Occipital lobe (tissue), 2 donors: Measurements from ENCODE around the gene ONECUT2. TPM values are rescaled to one million over a fixed set of nuclear protein-coding genes. Genes with fewer than 3 reads are reported as not detected.

Experiments used
- DNase-seq: peaks from one replicate; lab custom pipeline; 2025; lab: John Stamatoyannopoulos, UW
- total RNA-seq: library from RNA; depleted of rRNA; stranded (reverse); fragments of >200 nt; gene quantifications from one replicate; pipeline ENCODE4 v1.2.3, GENCODE V29; 2014

ONECUT2 gene
- total RNA-seq, 1 donor from 2014 or later: 0.78 TPM

- no peak for DNase-seq
Measured at GRCh38 chr18:57431002-57431382, 4.2 kb upstream of the ONECUT2 start.

DNA sequence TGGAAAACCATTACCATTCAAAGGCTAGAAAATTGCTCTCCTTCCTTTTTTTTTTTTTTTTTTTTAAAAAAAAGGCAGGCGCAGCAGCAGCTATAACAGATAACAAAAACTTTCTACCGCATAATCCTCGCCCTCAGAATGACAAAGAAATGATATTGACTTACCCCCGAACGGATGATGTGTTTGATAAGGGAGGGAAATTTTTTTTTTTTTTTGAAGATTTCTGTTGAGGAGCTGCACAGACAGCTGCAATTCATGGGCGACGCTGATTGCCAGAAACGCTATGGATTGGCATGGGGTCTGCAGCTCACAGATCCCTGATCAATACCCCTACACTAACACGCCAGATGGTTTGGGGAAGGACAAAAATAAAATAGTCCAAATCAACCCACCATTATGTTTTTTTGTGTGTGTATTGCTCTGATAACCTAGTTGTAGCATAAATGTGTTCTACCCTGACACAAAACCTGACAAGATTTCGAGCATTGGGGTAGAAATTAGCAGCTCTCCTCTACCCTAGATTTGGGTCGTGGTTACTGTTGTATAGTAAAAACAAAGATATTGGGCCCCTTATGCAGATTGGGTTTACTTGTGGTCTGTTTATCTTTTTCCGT lies 3.6 kb upstream of the ONECUT2 start:
- no peak for DNase-seq

GRCh38 chr18:57432140-57432539 lies 3.0 kb upstream of the ONECUT2 start:
- DNase-seq: no peak

- no peak for DNase-seq
Measured at GRCh38 chr18:57432751-57433400, 2.3 kb upstream of the ONECUT2 start.

- no peak for DNase-seq
Measured at GRCh38 chr18:57433482-57433881, 1.7 kb upstream of the ONECUT2 start.

DNA sequence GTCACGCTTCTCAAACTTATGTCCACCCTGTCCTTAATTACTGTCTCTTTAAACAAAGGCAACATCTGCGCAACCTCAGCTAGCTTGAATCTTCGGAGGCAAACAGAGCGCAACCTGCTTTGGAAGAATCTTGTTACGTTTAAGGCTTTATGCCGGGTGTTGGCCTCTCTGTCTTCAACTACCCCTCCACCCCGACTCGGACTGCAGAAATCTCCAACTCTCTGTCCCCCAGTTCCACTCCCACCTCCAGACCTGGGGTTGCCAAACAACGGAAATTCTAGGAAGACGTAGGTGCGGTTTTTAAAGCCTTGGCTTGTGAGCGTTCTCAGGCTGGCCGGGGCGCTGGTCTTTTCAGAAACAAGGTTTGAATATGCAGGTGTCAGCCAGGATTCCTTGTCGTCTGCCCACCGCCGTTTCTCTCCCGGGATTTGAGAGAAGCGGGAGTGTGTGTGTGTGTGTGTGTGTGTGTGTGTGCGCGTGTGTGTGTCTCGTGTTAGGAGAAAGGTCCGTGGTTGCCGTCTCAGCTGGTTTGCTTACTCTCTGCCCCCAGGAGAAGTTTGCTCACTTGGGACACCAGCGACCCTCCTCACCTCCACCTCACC lies 1.1 kb upstream of the ONECUT2 start:
- DNase-seq: no peak

DNA sequence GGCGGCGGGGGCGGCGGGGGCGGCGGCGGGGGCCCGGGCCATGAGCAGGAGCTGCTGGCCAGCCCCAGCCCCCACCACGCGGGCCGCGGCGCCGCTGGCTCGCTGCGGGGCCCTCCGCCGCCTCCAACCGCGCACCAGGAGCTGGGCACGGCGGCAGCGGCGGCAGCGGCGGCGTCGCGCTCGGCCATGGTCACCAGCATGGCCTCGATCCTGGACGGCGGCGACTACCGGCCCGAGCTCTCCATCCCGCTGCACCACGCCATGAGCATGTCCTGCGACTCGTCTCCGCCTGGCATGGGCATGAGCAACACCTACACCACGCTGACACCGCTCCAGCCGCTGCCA lies 644 bp downstream of the ONECUT2 start:
- DNase-seq: no peak

DNA sequence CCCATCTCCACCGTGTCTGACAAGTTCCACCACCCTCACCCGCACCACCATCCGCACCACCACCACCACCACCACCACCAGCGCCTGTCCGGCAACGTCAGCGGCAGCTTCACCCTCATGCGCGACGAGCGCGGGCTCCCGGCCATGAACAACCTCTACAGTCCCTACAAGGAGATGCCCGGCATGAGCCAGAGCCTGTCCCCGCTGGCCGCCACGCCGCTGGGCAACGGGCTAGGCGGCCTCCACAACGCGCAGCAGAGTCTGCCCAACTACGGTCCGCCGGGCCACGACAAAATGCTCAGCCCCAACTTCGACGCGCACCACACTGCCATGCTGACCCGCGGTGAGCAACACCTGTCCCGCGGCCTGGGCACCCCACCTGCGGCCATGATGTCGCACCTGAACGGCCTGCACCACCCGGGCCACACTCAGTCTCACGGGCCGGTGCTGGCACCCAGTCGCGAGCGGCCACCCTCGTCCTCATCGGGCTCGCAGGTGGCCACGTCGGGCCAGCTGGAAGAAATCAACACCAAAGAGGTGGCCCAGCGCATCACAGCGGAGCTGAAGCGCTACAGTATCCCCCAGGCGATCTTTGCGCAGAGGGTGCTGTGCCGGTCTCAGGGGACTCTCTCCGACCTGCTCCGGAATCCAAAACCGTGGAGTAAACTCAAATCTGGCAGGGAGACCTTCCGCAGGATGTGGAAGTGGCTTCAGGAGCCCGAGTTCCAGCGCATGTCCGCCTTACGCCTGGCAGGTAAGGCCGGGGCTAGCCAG lies 1.2 kb downstream of the ONECUT2 start:
- no peak for DNase-seq

- no peak for DNase-seq
Measured at GRCh38 chr18:57436965-57437333, 1.8 kb downstream of the ONECUT2 start.

DNA sequence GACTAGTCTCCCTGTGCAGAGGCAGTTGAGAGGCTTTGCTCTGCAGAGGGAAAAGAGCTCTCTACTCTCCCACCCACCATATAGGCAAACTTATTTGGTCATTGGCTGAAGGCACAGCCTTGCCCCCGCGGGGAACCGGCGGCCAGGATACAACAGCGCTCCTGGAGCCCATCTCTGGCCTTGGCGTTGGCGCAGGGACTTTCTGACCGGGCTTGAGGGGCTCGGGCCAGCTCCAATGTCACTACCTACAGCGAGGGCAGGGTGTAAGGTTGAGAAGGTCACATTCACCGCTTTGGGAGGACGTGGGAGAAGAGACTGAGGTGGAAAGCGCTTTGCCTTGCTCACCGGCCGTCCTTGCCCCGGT lies 2.2 kb downstream of the ONECUT2 start:
- DNase-seq: no peak

DNA sequence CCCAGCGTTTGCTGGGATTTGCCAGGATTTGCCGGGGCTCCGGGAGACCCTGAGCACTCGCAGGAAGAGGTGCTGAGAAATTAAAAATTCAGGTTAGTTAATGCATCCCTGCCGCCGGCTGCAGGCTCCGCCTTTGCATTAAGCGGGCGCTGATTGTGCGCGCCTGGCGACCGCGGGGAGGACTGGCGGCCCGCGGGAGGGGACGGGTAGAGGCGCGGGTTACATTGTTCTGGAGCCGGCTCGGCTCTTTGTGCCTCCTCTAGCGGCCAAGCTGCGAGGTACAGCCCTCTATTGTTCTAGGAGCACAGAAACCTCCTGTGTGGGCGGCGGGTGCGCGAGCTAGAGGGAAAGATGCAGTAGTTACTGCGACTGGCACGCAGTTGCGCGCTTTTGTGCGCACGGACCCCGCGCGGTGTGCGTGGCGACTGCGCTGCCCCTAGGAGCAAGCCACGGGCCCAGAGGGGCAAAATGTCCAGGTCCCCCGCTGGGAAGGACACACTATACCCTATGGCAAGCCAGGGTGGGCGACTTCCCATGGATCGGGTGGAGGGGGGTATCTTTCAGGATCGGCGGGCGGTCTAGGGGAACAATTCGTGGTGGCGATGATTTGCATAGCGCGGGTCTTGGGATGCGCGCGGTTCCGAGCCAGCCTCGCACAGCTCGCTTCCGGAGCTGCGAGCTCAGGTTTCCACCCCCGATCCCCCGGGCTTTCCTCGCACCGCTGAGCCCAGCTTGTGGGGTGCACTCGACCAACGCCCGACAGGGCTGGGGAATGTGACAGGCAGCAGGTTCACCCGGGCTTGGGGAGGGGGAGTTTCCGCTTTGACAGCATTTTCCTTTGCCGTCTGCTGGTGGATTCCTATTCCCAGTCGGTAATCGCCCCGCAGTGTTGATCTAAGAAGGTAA lies 2.8 kb downstream of the ONECUT2 start:
- no peak for DNase-seq

DNA sequence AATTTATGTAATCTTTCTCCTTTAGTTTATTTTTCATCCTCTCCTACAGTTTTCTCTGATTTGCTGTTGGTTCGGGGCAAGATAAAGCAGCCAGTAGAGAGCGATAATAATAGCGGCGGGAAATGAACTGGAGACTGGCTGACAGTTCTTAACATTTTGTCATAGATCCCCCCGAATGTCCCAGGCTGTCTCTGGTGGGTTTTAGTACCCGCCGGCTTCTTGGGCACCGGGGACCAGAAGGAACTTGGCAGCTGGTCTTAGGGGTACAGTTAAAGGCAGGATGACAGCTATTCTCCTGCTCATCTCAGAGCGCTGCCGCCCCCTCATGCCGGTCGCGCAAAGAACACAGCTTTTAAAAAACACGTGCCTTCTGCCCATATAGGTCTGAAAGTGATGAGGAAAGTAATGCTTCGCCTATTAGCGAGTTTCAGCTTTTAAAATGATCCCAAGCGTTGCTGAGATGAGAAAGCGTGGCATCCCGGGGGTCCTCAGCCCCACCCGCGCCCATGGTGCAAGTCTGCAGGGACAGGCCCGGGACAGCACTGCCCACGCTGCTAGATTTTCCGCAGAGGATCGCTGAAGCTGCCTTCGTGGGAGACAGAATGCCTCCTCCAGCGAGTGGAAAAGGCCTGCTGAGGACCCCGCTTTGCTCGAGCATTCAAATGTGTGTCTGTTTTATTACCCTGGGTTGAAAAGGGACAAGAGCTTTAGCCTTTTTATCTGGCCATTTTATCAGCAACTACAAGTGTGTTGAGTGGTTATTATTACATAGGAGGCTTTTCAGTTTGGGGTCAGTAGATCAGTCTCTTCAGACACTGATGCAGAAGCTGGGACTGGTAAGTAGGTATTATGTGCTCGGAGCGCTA lies 3.8 kb downstream of the ONECUT2 start:
- no peak for DNase-seq

GRCh38 chr18:57439609-57439968 lies 4.4 kb downstream of the ONECUT2 start:
- no peak for DNase-seq

DNA sequence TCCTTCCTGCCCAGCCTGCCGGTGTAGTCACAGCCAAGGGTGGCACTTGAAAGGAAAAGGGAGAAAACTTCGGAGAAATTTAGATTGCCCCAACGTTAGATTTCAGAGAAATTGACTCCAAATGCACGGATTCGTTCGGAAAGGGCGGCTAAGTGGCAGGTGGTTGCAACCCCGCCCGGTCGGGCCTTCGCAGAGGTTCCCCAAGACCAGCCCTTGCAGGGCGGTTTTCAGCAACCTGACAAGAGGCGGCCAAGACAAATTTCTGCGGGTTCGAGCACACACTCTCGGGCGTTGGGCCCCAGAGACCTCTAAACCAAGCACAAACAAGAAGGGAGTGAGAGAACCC lies 4.8 kb downstream of the ONECUT2 start:
- DNase-seq: no peak

- DNase-seq: no peak
Measured at GRCh38 chr18:57440331-57441070, 5.3 kb downstream of the ONECUT2 start.

GRCh38 chr18:57441071-57441794 lies 6.1 kb downstream of the ONECUT2 start:
- DNase-seq: no peak

- no peak for DNase-seq
Measured at GRCh38 chr18:57443247-57443646, 8.1 kb downstream of the ONECUT2 start.

- DNase-seq: no peak
Measured at GRCh38 chr18:57443702-57444101, 8.5 kb downstream of the ONECUT2 start.

- no peak for DNase-seq
Measured at GRCh38 chr18:57444301-57444759, 9.2 kb downstream of the ONECUT2 start.
